ENCODE measurements around the gene THYN1. TPM values are rescaled to one million over a fixed set of nuclear protein-coding genes. Genes with fewer than 3 reads are reported as not detected.

Gene THYN1
- total and polyA plus RNA-seq, 2 donors (not counting 3 experiments of a cell fraction or from before 2014, with no cell fraction given): 35.7 to 38.0 TPM

DNA sequence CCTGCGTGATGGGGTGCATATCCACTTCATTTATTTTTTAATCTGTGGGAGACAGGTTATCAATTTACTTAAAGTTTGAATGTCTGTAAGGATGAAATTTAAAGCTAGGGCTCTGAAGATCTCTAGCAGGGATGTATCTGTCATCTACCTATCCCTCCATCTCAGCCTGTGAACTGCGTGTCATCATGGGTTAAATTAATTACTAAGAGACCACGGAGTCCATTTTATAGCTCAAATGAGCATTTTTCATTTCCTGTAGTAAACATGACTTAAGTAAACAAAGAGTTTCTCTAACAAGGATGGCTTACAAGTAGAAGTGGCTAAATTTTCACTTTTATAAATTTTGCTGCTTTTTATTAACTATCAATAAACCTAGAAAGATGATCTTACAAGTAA lies 20.2 kb upstream of the THYN1 start:
- Histone ChIP-seq H3K4me1 (ENCODE audit: control insufficient read depth, extremely low read depth, insufficient read depth, low read length) (peaks cover 2% of the 10 kb centered on the region), H3K79me2 (ENCODE audit: control insufficient read depth, insufficient read depth, low read length) (no peaks in the 10 kb centered on the region)

More for the DNA sequence above, 20.2 kb upstream of the THYN1 start:
- Histone ChIP-seq H3K4me2 (ENCODE audit: insufficient read depth, low read length) (no peak overlapping the region), H2AFZ (ENCODE audit: low read depth, low read length) (no peak overlapping the region), H3K36me3 (ENCODE audit: control insufficient read depth in 2 of 2, extremely low read depth in 1 of 2, insufficient read depth in 2 of 2, low read length in 2 of 2) (no peaks in the 10 kb centered on the region), H3K9me3 (replicated peaks; ENCODE audit: control insufficient read depth, insufficient read depth, low read length) (no peaks in the 10 kb centered on the region), H3K9me1 (replicated peaks; ENCODE audit: control insufficient read depth, extremely low read depth, insufficient read depth, low read length) (no peaks in the 10 kb centered on the region), H3K27ac (ENCODE audit: insufficient read depth, low read depth, low read length) (no peak overlapping the region), H3K27me3 (ENCODE audit: control insufficient read depth in 2 of 2, insufficient read depth in 2 of 2, low read length in 2 of 2) (peaks cover 49 to 62% of the 10 kb centered on the region in 2 experiments), H4K20me1 (replicated peaks; ENCODE audit: control insufficient read depth, extremely low read depth, insufficient read depth, low read length) (no peaks in the 10 kb centered on the region), H3K9ac (replicated peaks; ENCODE audit: extremely low read depth, insufficient read depth, low read length) (no peak overlapping the region), H3K4me3 (replicated peaks in 1 of 3; ENCODE audit: insufficient read depth in 1 of 3, low read depth in 1 of 3, low read length in 3 of 3) (no peak overlapping the region)
- FAIRE-seq (no peak), DNase-seq (ENCODE audit: low read depth, low spot score) (no peak)
- intact Hi-C loops (cut with micrococcal nuclease): loop anchor here (1.0 kb wide), 1 partner anchor 19 kb away; no protein-coding TSS in a partner anchor
- TF ChIP-seq MYC (IDR thresholded peaks at IDR 0.05; ENCODE audit: low read depth, low read length) (no peak), GATA2 (IDR thresholded peaks at IDR 0.05; ENCODE audit: insufficient read depth, insufficient read length, low read depth, low read length) (no peak), EZH2 (IDR thresholded peaks at IDR 0.05; ENCODE audit: borderline replicate concordance, low read depth, low read length, severe bottlenecking) (no peak), JUN (IDR thresholded peaks at IDR 0.05; ENCODE audit: borderline replicate concordance, insufficient read depth, insufficient read length, low read depth) (no peak), POLR2A (IDR thresholded peaks at IDR 0.05; ENCODE audit: low read depth, low read length) (no peak), POLR2AphosphoS5 (IDR thresholded peaks at IDR 0.05; ENCODE audit: insufficient read depth, low read depth, low read length) (no peak), FOS (IDR thresholded peaks at IDR 0.05; ENCODE audit: borderline replicate concordance, insufficient read depth, low read length) (no peak)
- TF ChIP-seq, protein P1, sequence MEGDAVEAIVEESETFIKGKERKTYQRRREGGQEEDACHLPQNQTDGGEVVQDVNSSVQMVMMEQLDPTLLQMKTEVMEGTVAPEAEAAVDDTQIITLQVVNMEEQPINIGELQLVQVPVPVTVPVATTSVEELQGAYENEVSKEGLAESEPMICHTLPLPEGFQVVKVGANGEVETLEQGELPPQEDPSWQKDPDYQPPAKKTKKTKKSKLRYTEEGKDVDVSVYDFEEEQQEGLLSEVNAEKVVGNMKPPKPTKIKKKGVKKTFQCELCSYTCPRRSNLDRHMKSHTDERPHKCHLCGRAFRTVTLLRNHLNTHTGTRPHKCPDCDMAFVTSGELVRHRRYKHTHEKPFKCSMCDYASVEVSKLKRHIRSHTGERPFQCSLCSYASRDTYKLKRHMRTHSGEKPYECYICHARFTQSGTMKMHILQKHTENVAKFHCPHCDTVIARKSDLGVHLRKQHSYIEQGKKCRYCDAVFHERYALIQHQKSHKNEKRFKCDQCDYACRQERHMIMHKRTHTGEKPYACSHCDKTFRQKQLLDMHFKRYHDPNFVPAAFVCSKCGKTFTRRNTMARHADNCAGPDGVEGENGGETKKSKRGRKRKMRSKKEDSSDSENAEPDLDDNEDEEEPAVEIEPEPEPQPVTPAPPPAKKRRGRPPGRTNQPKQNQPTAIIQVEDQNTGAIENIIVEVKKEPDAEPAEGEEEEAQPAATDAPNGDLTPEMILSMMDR (IDR thresholded peaks at IDR 0.05; ENCODE audit: extremely low read depth in 1 of 2, insufficient read depth in 1 of 2, low read depth in 1 of 2, low read length in 2 of 2): no peak
- TF ChIP-seq, protein P2, sequence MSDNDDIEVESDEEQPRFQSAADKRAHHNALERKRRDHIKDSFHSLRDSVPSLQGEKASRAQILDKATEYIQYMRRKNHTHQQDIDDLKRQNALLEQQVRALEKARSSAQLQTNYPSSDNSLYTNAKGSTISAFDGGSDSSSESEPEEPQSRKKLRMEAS (IDR thresholded peaks at IDR 0.05; ENCODE audit: insufficient read depth, insufficient read length): no peak
- ChIA-PET CTCF (interaction anchor here (1.0 to 1.9 kb wide), 3 partner anchors 9 to 20 kb away, joined by 4 to 6 read pairs (median 4); partner anchors contain the start of gene ACAD8), POLR2A (no interaction called here)
- dilution Hi-C loops (cut with MboI; ENCODE audit: extremely low pct_ligation_motif_present, low sequenced_read_pairs): no loop called here
- no TSS peak for BruUV-seq (replicated peaks)

All from endothelial cell of umbilical vein (primary cell).